Breast epithelium (tissue), 3 donors: ENCODE measurements around the gene CEP85L.

ENCODE experiments used
- CTCF ChIP-seq, 3 donors: fragments of 450-650 bp; IDR thresholded peaks; one replicate each; pipeline ENCODE4 v1.5.1; 2016 to 2017; ENCODE audit warnings: antibody characterized with exemption in 3 of 3, mild to moderate bottlenecking in 3 of 3, moderate library complexity in 3 of 3
- POLR2A ChIP-seq: fragments of 450-650 bp; IDR thresholded peaks from one replicate; pipeline ENCODE4 v1.6.1; 2016; ENCODE audit warnings: antibody characterized with exemption, mild to moderate bottlenecking, moderate library complexity

- TF ChIP-seq POLR2A (no peak), CTCF (IDR thresholded peaks at IDR 0.05) (no peak)
Observed at GRCh38 chr6:118667988-118668387, 16.6 kb upstream of the CEP85L start.
